Activated naive CD4-positive, alpha-beta T cell treated with anti-CD3 and anti-CD28 coated beads, Interleukin-2, amount 10 ng/mL, durations not matched to agents 7 days and 5 days (primary cell): ENCODE data around the gene CDH4.

Experiments used
- CTCF ChIA-PET: fragments of 350-600 bp; sonication (Branson Sonifier 250); formaldehyde crosslinking; loops from one replicate; lab custom pipeline; 2021; ENCODE audit warnings: antibody characterized with exemption; lab: Charles Lee
- DNase-seq: peaks from one replicate; pipeline ENCODE4 v3.0.0-alpha.2; 2020
- H3K27ac Mint-ChIP-seq: one replicate; pipeline ENCODE4 v1.8.0; 2021; ENCODE audit warnings: mild to moderate bottlenecking, moderate library complexity, mixed read lengths
- H3K27me3 Mint-ChIP-seq: one replicate; pipeline ENCODE4 v1.8.0; 2021; ENCODE audit warnings: mild to moderate bottlenecking, mixed read lengths
- H3K36me3 Mint-ChIP-seq: one replicate; pipeline ENCODE4 v1.8.0; 2021; ENCODE audit warnings: mixed read lengths
- H3K4me1 Mint-ChIP-seq: one replicate; pipeline ENCODE4 v1.8.0; 2021; ENCODE audit warnings: mixed read lengths
- H3K4me3 Mint-ChIP-seq: one replicate; pipeline ENCODE4 v1.8.0; 2021; ENCODE audit warnings: mild to moderate bottlenecking, moderate library complexity, mixed read lengths
- H3K9me3 Mint-ChIP-seq: one replicate; pipeline ENCODE4 v1.8.0; 2021; ENCODE audit warnings: mixed read lengths

The CDH4 gene

GRCh38 chr20:61780066-61780465, 528.0 kb downstream of the CDH4 start:
- peaks cover 30% of the 10 kb centered on the region for H3K9me3 Mint-ChIP-seq
- CTCF ChIA-PET, result no interaction called here
- no peak for DNase-seq
- H3K4me1 Mint-ChIP-seq, result no peaks in the 10 kb centered on the region
- no peaks in the 10 kb centered on the region for H3K36me3 Mint-ChIP-seq
- no peak overlapping the region for H3K27ac Mint-ChIP-seq
- no peaks in the 10 kb centered on the region for H3K27me3 Mint-ChIP-seq
- no peak overlapping the region for H3K4me3 Mint-ChIP-seq

GRCh38 chr20:61784801-61785566, 532.9 kb downstream of the CDH4 start:
- H3K36me3 Mint-ChIP-seq, result no peaks in the 10 kb centered on the region
- CTCF ChIA-PET, result no interaction called here
- H3K4me1 Mint-ChIP-seq, result no peaks in the 10 kb centered on the region
- no peak for DNase-seq
- peaks cover 15% of the 10 kb centered on the region for H3K9me3 Mint-ChIP-seq
- H3K27me3 Mint-ChIP-seq, result peaks cover 3% of the 10 kb centered on the region
- H3K27ac Mint-ChIP-seq, result no peak overlapping the region
- no peak overlapping the region for H3K4me3 Mint-ChIP-seq

DNA sequence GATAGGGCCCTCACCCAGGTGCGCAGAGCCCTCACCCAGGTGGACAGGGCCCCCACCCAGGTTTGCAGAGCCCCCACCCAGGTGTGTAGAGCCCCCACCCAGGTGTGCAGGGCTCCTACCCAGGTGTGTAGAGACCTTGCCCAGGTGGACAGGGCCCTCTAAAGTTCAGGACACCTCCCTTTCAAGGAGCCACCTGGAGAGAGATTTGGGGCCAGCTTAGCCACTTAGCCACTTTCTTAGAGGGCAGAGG, 533.4 kb downstream of the CDH4 start:
- H3K27ac Mint-ChIP-seq, result no peak overlapping the region
- CTCF ChIA-PET, result no interaction called here
- no peaks in the 10 kb centered on the region for H3K4me1 Mint-ChIP-seq
- peaks cover 14% of the 10 kb centered on the region for H3K9me3 Mint-ChIP-seq
- H3K4me3 Mint-ChIP-seq, result no peak overlapping the region
- no peak for DNase-seq
- H3K27me3 Mint-ChIP-seq, result peaks cover 3% of the 10 kb centered on the region
- H3K36me3 Mint-ChIP-seq, result no peaks in the 10 kb centered on the region

DNA sequence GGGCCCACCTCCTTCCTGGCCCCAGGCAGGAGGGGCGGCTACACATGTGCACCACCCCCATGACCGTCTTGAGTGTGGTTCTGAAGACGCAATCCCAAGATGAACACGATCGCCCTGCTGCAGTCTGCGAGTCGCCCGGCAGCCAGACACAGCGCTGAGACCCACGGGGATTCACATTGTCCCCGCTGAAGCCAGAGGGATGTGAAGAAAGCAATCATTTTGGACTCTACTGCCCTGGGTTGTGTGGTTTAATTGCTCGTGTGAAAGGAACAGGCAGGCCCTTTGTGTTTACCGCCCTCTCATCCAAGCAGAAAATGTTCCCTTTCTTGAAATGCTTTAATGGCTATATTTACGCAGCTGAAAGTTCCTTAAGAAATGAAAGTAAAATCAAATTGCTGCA, 534.2 kb downstream of the CDH4 start:
- CTCF ChIA-PET, result no interaction called here
- Mint-ChIP-seq H3K36me3 (no peaks in the 10 kb centered on the region), H3K27me3 (peaks cover 3% of the 10 kb centered on the region), H3K9me3 (peaks cover 7% of the 10 kb centered on the region), H3K4me3 (no peak overlapping the region), H3K27ac (no peak overlapping the region), H3K4me1 (no peaks in the 10 kb centered on the region)
- DNase-seq, result no peak

DNA sequence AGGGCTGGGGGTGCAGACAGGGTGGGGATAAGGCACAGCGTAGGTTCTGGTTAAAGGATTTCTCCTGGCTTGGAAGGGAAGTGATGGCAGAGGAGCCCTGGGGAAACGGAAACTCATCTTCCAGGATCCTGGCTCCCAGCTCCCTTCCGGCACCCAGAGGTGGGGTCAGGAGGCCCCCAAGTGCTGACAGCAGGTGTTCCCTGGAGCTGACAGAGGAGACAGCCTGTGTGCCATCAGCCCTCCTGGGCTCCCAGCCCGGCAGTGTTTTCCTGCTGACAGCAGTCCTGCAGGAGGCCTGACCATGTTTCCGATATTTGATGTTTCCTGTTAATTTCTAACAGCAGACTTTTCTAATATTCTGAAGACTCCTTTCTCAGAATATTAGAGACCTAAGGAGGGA, 536.3 kb downstream of the CDH4 start:
- no peak overlapping the region for H3K27ac Mint-ChIP-seq
- H3K36me3 Mint-ChIP-seq, result no peaks in the 10 kb centered on the region
- H3K27me3 Mint-ChIP-seq, result peaks cover 3% of the 10 kb centered on the region
- H3K4me3 Mint-ChIP-seq, result no peak overlapping the region
- CTCF ChIA-PET, result no interaction called here
- no peaks in the 10 kb centered on the region for H3K4me1 Mint-ChIP-seq
- DNase-seq, result no peak
- peaks cover 3% of the 10 kb centered on the region for H3K9me3 Mint-ChIP-seq

DNA sequence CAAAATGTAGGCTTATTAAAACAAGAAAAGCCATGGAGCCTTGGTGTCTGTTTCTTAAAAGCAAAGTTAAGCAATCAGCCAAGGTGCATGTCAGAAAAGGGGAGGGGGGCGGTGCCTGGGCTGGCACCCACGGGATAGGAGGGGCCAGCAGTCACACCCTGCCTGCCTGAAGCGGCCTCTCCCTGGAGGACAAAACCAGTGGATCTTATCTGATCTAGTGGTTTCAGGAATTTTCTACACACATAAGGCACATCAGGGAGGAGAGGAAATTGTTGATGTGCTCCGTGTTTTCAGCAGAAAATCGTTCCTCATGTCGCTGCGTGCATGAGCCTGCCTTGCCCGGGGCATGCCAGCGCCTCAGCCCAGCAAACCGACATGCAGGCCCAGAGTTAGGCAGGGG, 537.3 kb downstream of the CDH4 start:
- peaks cover 3% of the 10 kb centered on the region for H3K9me3 Mint-ChIP-seq
- H3K4me1 Mint-ChIP-seq, result no peaks in the 10 kb centered on the region
- H3K27me3 Mint-ChIP-seq, result peaks cover 3% of the 10 kb centered on the region
- DNase-seq, result no peak
- H3K36me3 Mint-ChIP-seq, result no peaks in the 10 kb centered on the region
- no peak overlapping the region for H3K4me3 Mint-ChIP-seq
- H3K27ac Mint-ChIP-seq, result no peak overlapping the region
- CTCF ChIA-PET, result no interaction called here

DNA sequence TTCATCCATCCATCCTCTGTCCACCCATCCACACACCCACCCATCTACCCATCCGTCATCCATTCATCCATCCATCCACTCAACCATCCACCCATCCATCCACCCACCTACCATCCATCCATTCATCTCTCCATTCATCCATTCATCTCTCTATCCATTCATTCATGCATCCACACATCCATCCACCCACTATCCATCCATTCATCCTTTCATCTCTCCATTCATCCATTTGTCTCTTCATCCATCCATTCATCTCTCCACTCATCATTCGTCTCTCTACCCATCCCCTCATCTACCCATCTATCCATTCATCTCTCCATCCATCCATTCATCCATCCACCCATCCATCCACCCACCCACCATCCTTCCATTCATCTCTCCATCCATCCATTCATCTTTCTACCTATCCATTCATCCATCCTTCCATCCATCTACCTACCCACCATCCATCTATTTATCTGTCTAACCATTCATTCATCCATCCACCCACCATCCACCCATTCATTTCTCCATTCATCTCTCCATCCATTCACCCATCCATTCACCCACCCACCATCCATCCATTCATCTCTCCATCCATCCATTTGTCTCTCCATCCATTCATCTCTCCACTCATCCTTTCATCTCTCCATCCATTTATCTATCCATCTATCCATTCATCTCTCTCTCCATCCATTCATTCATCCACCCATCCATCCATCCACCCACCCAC, 538.2 kb downstream of the CDH4 start:
- H3K27me3 Mint-ChIP-seq, result peaks cover 3% of the 10 kb centered on the region
- CTCF ChIA-PET, result no interaction called here
- DNase-seq, result no peak
- no peak overlapping the region for H3K27ac Mint-ChIP-seq
- no peak overlapping the region for H3K4me3 Mint-ChIP-seq
- no peaks in the 10 kb centered on the region for H3K4me1 Mint-ChIP-seq
- H3K9me3 Mint-ChIP-seq, result peaks cover 5% of the 10 kb centered on the region
- no peaks in the 10 kb centered on the region for H3K36me3 Mint-ChIP-seq

- H3K36me3 Mint-ChIP-seq, result no peaks in the 10 kb centered on the region
- no peak overlapping the region for H3K27ac Mint-ChIP-seq
- no peak for DNase-seq
- CTCF ChIA-PET, result no interaction called here
- no peaks in the 10 kb centered on the region for H3K4me1 Mint-ChIP-seq
- H3K4me3 Mint-ChIP-seq, result no peak overlapping the region
- peaks cover 5% of the 10 kb centered on the region for H3K9me3 Mint-ChIP-seq
- H3K27me3 Mint-ChIP-seq, result peaks cover 3% of the 10 kb centered on the region
Measured at GRCh38 chr20:61791995-61792394, 539.9 kb downstream of the CDH4 start.

- Mint-ChIP-seq H3K27me3 (no peaks in the 10 kb centered on the region), H3K36me3 (no peaks in the 10 kb centered on the region), H3K4me3 (no peak overlapping the region)
Measured at GRCh38 chr20:61795669-61796630, 543.9 kb downstream of the CDH4 start.

GRCh38 chr20:61796738-61797137, 544.7 kb downstream of the CDH4 start:
- no peaks in the 10 kb centered on the region for H3K36me3 Mint-ChIP-seq
- H3K4me3 Mint-ChIP-seq, result no peak overlapping the region
- CTCF ChIA-PET, result no interaction called here
- H3K9me3 Mint-ChIP-seq, result peaks cover 2% of the 10 kb centered on the region
- DNase-seq, result no peak
- no peaks in the 10 kb centered on the region for H3K4me1 Mint-ChIP-seq
- no peaks in the 10 kb centered on the region for H3K27me3 Mint-ChIP-seq
- H3K27ac Mint-ChIP-seq, result no peak overlapping the region

More at GRCh38 chr20:61795669-61796630, 543.9 kb downstream of the CDH4 start:
- H3K4me1 Mint-ChIP-seq, result no peaks in the 10 kb centered on the region
- CTCF ChIA-PET, result no interaction called here
- H3K9me3 Mint-ChIP-seq, result peaks cover 5% of the 10 kb centered on the region
- DNase-seq, result no peak
- no peak overlapping the region for H3K27ac Mint-ChIP-seq

GRCh38 chr20:61797200-61797599, 545.1 kb downstream of the CDH4 start:
- H3K4me3 Mint-ChIP-seq, result no peak overlapping the region
- H3K27me3 Mint-ChIP-seq, result no peaks in the 10 kb centered on the region
- CTCF ChIA-PET, result no interaction called here
- no peak for DNase-seq
- H3K27ac Mint-ChIP-seq, result no peak overlapping the region
- H3K4me1 Mint-ChIP-seq, result no peaks in the 10 kb centered on the region
- H3K9me3 Mint-ChIP-seq, result peaks cover 2% of the 10 kb centered on the region
- H3K36me3 Mint-ChIP-seq, result no peaks in the 10 kb centered on the region

DNA sequence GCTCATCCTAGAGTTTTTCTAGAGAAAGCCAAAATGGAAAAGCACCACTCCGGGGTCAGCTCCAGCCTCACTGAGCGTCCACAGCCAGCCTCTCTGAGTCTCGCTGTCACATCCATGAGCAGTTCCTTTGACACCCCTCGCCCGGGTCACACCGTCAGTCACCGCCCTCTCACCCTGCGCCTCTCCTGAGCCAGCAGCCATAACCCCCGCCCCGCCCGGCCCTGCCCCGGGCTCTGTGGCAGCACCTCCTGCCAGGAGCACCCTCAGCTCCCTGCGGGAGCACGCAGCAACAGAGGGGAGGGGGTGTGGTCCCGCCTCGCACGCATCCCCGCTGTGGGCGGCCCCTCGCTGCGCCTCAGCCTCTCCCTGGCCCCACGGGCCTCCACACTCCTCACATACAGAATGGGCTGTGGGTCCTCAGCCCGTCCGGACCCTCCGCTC, 545.9 kb downstream of the CDH4 start:
- CTCF ChIA-PET, result no interaction called here
- H3K9me3 Mint-ChIP-seq, result peaks cover 2% of the 10 kb centered on the region

GRCh38 chr20:61798632-61799031, 546.6 kb downstream of the CDH4 start:
- H3K4me1 Mint-ChIP-seq, result no peaks in the 10 kb centered on the region
- no peak overlapping the region for H3K4me3 Mint-ChIP-seq
- peaks cover 8% of the 10 kb centered on the region for H3K27me3 Mint-ChIP-seq
- peaks cover 2% of the 10 kb centered on the region for H3K9me3 Mint-ChIP-seq
- H3K36me3 Mint-ChIP-seq, result no peaks in the 10 kb centered on the region
- H3K27ac Mint-ChIP-seq, result no peak overlapping the region
- CTCF ChIA-PET, result no interaction called here
- DNase-seq, result no peak

More for the DNA sequence above, 545.9 kb downstream of the CDH4 start:
- no peak for DNase-seq
- Mint-ChIP-seq H3K27me3 (peaks cover 4% of the 10 kb centered on the region), H3K4me3 (no peak overlapping the region), H3K27ac (no peak overlapping the region), H3K36me3 (no peaks in the 10 kb centered on the region), H3K4me1 (no peaks in the 10 kb centered on the region)

DNA sequence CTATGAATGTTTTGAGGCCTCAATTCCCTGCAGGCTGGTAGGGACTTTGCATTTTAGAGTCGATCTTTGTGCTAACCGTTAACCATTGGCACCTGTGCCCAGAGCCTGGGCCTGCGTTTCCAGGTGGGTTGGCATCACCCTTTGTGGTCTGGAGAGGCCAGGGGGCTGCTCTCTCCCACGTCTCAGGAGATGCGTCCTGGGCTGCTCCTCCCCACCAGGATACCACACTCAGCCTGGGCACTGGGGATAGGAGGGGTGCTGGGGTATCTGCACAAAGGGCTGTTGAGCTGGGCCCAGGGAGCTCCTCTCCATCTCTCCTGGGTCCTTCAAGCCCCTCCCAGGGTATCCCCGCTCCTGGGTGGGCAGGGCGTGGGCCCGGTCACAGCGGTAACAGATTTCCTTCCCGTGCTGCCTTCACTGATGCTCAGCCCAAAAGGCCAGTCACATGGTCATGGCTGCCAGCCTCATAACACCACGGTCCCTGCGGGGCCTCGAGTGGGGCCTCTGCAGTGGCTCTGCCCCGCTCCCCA, 547.4 kb downstream of the CDH4 start:
- H3K9me3 Mint-ChIP-seq, result peaks cover 2% of the 10 kb centered on the region
- peaks cover 16% of the 10 kb centered on the region for H3K27me3 Mint-ChIP-seq
- no peak for DNase-seq
- H3K4me1 Mint-ChIP-seq, result no peaks in the 10 kb centered on the region
- H3K27ac Mint-ChIP-seq, result no peak overlapping the region
- CTCF ChIA-PET, result no interaction called here
- H3K4me3 Mint-ChIP-seq, result no peak overlapping the region
- no peaks in the 10 kb centered on the region for H3K36me3 Mint-ChIP-seq
